PFSK-1 (cell line): ENCODE results near the gene SH3BGRL.

ENCODE experiments used
- POLR2AphosphoS5 ChIP-seq: IDR thresholded peaks from 2 replicates; pipeline ENCODE4 v1.6.1; 2012; ENCODE audit warnings: low read depth, mild to moderate bottlenecking, control low read depth, low read length, moderate library complexity
- SIN3A ChIP-seq: IDR thresholded peaks from 2 replicates; pipeline ENCODE4 v1.6.1; 2012; ENCODE audit warnings: mild to moderate bottlenecking, low read length, moderate library complexity, borderline replicate concordance; ENCODE audit not compliant: insufficient read depth
- TAF1 ChIP-seq: IDR thresholded peaks from 2 replicates; pipeline ENCODE4 v1.6.1; 2012; ENCODE audit warnings: low read length, control low read depth, borderline replicate concordance; ENCODE audit not compliant: insufficient read depth
- TF ChIP-seq, protein P1 (sequence below), 2 experiments: IDR thresholded peaks; 2 replicates each; pipeline versions ENCODE4 v1.6.1 to v1.8.0; 2011 to 2012; ENCODE audit warnings: low read depth in 2 of 2, low read length in 2 of 2, control low read depth in 1 of 2, inconsistent platforms in 1 of 2, mild to moderate bottlenecking in 1 of 2, moderate library complexity in 1 of 2; ENCODE audit not compliant: insufficient read depth in 1 of 2

GRCh38 chrX:81174286-81174685 lies 27.6 kb upstream of the SH3BGRL start:
- TF ChIP-seq POLR2AphosphoS5 (no peak), TAF1 (no peak), SIN3A (no peak)
- TF ChIP-seq, protein P1, sequence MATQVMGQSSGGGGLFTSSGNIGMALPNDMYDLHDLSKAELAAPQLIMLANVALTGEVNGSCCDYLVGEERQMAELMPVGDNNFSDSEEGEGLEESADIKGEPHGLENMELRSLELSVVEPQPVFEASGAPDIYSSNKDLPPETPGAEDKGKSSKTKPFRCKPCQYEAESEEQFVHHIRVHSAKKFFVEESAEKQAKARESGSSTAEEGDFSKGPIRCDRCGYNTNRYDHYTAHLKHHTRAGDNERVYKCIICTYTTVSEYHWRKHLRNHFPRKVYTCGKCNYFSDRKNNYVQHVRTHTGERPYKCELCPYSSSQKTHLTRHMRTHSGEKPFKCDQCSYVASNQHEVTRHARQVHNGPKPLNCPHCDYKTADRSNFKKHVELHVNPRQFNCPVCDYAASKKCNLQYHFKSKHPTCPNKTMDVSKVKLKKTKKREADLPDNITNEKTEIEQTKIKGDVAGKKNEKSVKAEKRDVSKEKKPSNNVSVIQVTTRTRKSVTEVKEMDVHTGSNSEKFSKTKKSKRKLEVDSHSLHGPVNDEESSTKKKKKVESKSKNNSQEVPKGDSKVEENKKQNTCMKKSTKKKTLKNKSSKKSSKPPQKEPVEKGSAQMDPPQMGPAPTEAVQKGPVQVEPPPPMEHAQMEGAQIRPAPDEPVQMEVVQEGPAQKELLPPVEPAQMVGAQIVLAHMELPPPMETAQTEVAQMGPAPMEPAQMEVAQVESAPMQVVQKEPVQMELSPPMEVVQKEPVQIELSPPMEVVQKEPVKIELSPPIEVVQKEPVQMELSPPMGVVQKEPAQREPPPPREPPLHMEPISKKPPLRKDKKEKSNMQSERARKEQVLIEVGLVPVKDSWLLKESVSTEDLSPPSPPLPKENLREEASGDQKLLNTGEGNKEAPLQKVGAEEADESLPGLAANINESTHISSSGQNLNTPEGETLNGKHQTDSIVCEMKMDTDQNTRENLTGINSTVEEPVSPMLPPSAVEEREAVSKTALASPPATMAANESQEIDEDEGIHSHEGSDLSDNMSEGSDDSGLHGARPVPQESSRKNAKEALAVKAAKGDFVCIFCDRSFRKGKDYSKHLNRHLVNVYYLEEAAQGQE (IDR thresholded peaks at IDR 0.05; ENCODE audit: insufficient read depth in 1 of 2, low read depth in 2 of 2, low read length in 2 of 2) = no peak
